Dermis microvascular lymphatic vessel endothelial cell (primary cell): ENCODE data around the gene ZBED3. TPM values are rescaled to one million over a fixed set of nuclear protein-coding genes. Genes with fewer than 3 reads are reported as not detected.

Source experiments
- total RNA-seq: library from RNA; depleted of rRNA; stranded (reverse); fragments of >200 nt; gene quantifications from 2 replicates; pipeline ENCODE4 v1.2.1, GENCODE V29; 2014

Gene ZBED3
- total RNA-seq, 1 donor from 2014 or later, result 1.0 TPM

Other genes with a start within 250 kb of the ZBED3 start
- gene S100Z, start 237.3 kb downstream of the ZBED3 start, total RNA-seq, result not detected in 2 replicates
- gene CRHBP, start 134.2 kb downstream of the ZBED3 start, total RNA-seq, result 0.25 TPM in 1 of 2 replicates, not detected in the other
- gene AGGF1, start 56.9 kb downstream of the ZBED3 start, total RNA-seq, result 13.6 and 19.0 TPM in 2 replicates
- under 0.01 TPM in 1 of 2 replicates, not detected in the other for gene PDE8B, start 123.4 kb upstream of the ZBED3 start, total RNA-seq